ENCODE data around the gene TRAPPC11. TPM values are rescaled to one million over a fixed set of nuclear protein-coding genes. Genes with fewer than 3 reads are reported as not detected.

Gene TRAPPC11
- polyA plus RNA-seq, 1 donor from 2014 or later: 78.1 TPM

DNA sequence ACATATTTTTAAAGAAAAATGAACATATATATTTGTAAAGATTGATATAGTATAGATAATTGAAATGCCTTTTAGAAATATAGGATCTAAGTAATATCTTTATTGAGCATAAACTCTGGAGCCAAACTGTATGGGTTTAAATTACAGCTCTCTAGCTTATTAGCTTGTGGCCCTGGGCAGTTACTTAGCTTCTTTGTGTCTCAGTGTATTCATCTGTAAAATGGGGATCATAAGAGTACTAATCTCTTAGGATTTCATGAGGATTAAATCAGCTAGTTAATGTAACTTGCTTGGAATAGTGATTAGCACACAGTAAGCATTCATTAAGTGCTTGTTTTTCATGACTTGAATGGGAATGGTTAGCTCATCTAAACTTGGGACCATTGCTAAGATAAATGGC lies 32.8 kb downstream of the TRAPPC11 start:
- no peaks in the 10 kb centered on the region for H3K27me3 ChIP-seq (ENCODE audit: insufficient read depth, low read depth, low read length)
- peaks cover 11% of the 10 kb centered on the region for H3K36me3 ChIP-seq (ENCODE audit: insufficient read depth, low read length)
- H3K79me2 ChIP-seq (replicated peaks; ENCODE audit: insufficient read depth, low read length): no peaks in the 10 kb centered on the region
- no peak overlapping the region for H3K27ac ChIP-seq (ENCODE audit: low read length)
- H3K9ac ChIP-seq (ENCODE audit: low read length): no peak overlapping the region
- H3F3A ChIP-seq (ENCODE audit: insufficient read depth, low read length, poor library complexity, severe bottlenecking): no peaks in the 10 kb centered on the region
- no peak overlapping the region for H3K4me2 ChIP-seq (ENCODE audit: low read length)
- TF ChIP-seq, protein P1, sequence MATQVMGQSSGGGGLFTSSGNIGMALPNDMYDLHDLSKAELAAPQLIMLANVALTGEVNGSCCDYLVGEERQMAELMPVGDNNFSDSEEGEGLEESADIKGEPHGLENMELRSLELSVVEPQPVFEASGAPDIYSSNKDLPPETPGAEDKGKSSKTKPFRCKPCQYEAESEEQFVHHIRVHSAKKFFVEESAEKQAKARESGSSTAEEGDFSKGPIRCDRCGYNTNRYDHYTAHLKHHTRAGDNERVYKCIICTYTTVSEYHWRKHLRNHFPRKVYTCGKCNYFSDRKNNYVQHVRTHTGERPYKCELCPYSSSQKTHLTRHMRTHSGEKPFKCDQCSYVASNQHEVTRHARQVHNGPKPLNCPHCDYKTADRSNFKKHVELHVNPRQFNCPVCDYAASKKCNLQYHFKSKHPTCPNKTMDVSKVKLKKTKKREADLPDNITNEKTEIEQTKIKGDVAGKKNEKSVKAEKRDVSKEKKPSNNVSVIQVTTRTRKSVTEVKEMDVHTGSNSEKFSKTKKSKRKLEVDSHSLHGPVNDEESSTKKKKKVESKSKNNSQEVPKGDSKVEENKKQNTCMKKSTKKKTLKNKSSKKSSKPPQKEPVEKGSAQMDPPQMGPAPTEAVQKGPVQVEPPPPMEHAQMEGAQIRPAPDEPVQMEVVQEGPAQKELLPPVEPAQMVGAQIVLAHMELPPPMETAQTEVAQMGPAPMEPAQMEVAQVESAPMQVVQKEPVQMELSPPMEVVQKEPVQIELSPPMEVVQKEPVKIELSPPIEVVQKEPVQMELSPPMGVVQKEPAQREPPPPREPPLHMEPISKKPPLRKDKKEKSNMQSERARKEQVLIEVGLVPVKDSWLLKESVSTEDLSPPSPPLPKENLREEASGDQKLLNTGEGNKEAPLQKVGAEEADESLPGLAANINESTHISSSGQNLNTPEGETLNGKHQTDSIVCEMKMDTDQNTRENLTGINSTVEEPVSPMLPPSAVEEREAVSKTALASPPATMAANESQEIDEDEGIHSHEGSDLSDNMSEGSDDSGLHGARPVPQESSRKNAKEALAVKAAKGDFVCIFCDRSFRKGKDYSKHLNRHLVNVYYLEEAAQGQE (IDR thresholded peaks at IDR 0.05; ENCODE audit: borderline replicate concordance): no peak
- TF ChIP-seq TAF1 (IDR thresholded peaks at IDR 0.05; ENCODE audit: low read depth) (no peak), SMC3 (conservative IDR thresholded peaks at IDR 0.05; ENCODE audit: poor library complexity) (no peak), RAD21 (conservative IDR thresholded peaks at IDR 0.05) (no peak), MXI1 (conservative IDR thresholded peaks at IDR 0.05; ENCODE audit: poor library complexity, severe bottlenecking) (no peak), EP300 (conservative IDR thresholded peaks at IDR 0.05; ENCODE audit: poor library complexity, severe bottlenecking) (no peak), EZH2 (IDR thresholded peaks at IDR 0.05; ENCODE audit: borderline replicate concordance, insufficient read depth, low read length, poor library complexity, severe bottlenecking) (no peak), POLR2AphosphoS5 (IDR thresholded peaks at IDR 0.05) (no peak)
- TF ChIP-seq, protein P2, sequence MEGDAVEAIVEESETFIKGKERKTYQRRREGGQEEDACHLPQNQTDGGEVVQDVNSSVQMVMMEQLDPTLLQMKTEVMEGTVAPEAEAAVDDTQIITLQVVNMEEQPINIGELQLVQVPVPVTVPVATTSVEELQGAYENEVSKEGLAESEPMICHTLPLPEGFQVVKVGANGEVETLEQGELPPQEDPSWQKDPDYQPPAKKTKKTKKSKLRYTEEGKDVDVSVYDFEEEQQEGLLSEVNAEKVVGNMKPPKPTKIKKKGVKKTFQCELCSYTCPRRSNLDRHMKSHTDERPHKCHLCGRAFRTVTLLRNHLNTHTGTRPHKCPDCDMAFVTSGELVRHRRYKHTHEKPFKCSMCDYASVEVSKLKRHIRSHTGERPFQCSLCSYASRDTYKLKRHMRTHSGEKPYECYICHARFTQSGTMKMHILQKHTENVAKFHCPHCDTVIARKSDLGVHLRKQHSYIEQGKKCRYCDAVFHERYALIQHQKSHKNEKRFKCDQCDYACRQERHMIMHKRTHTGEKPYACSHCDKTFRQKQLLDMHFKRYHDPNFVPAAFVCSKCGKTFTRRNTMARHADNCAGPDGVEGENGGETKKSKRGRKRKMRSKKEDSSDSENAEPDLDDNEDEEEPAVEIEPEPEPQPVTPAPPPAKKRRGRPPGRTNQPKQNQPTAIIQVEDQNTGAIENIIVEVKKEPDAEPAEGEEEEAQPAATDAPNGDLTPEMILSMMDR (IDR thresholded peaks at IDR 0.05; ENCODE audit: poor library complexity, severe bottlenecking): no peak
- no peaks in the 10 kb centered on the region for H3K9me3 ChIP-seq (ENCODE audit: low read length)
- no peak overlapping the region for H2AFZ ChIP-seq (ENCODE audit: low read depth, low read length)
- H3K4me3 ChIP-seq (ENCODE audit: low read length): no peak overlapping the region
- H3K9me2 ChIP-seq (ENCODE audit: insufficient read depth, low read length): no peaks in the 10 kb centered on the region
- no peaks in the 10 kb centered on the region for H4K20me1 ChIP-seq (ENCODE audit: insufficient read depth)

DNA sequence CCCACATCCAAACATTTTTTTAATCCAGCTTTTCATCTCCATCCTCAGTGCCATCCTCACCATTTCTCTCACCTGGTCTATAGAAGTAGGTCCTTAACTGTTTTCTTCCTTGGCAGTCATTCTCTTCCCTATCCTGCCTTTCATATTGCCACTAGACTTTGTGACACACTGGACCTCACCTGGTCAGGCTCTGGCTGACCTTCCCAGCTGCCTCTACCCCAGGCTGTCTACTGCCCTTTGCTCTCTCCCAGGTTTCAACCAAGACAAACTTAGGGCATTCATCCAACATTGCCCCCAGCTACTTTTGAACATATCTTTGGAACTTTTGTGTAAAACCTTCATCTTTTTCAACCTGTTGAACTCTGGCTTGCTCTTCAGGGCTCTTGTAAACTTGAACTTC lies 39.8 kb downstream of the TRAPPC11 start:
- no peak for TF ChIP-seq EZH2 (IDR thresholded peaks at IDR 0.05; ENCODE audit: borderline replicate concordance, insufficient read depth, low read length, poor library complexity, severe bottlenecking)
- TF ChIP-seq, protein P2 (IDR thresholded peaks at IDR 0.05; ENCODE audit: poor library complexity, severe bottlenecking): no peak
- no peak for TF ChIP-seq SMC3 (conservative IDR thresholded peaks at IDR 0.05; ENCODE audit: poor library complexity)
- TF ChIP-seq TAF1 (IDR thresholded peaks at IDR 0.05; ENCODE audit: low read depth): no peak
- no peak for TF ChIP-seq RAD21 (conservative IDR thresholded peaks at IDR 0.05)
- no peak for TF ChIP-seq MXI1 (conservative IDR thresholded peaks at IDR 0.05; ENCODE audit: poor library complexity, severe bottlenecking)
- TF ChIP-seq EP300 (conservative IDR thresholded peaks at IDR 0.05; ENCODE audit: poor library complexity, severe bottlenecking): no peak
- no peak for TF ChIP-seq POLR2AphosphoS5 (IDR thresholded peaks at IDR 0.05)
- TF ChIP-seq, protein P1 (IDR thresholded peaks at IDR 0.05; ENCODE audit: borderline replicate concordance): no peak
- no peak overlapping the region for H3K9ac ChIP-seq (ENCODE audit: low read length)
- H3K4me3 ChIP-seq (ENCODE audit: low read length): no peak overlapping the region
- no peak overlapping the region for H3K4me2 ChIP-seq (ENCODE audit: low read length)
- H3K9me2 ChIP-seq (ENCODE audit: insufficient read depth, low read length): no peaks in the 10 kb centered on the region
- H3K27ac ChIP-seq (ENCODE audit: low read length): no peak overlapping the region
- peaks cover 19% of the 10 kb centered on the region for H3K36me3 ChIP-seq (ENCODE audit: insufficient read depth, low read length)
- no peak overlapping the region for H2AFZ ChIP-seq (ENCODE audit: low read depth, low read length)
- H3K79me2 ChIP-seq (replicated peaks; ENCODE audit: insufficient read depth, low read length): no peaks in the 10 kb centered on the region
- H4K20me1 ChIP-seq (ENCODE audit: insufficient read depth): no peaks in the 10 kb centered on the region
- H3K27me3 ChIP-seq (ENCODE audit: insufficient read depth, low read depth, low read length): no peaks in the 10 kb centered on the region
- no peaks in the 10 kb centered on the region for H3K9me3 ChIP-seq (ENCODE audit: low read length)
- H3F3A ChIP-seq (ENCODE audit: insufficient read depth, low read length, poor library complexity, severe bottlenecking): no peaks in the 10 kb centered on the region
